ENCODE results near the gene PSENEN. TPM values are rescaled to one million over a fixed set of nuclear protein-coding genes. Genes with fewer than 3 reads are reported as not detected.

The PSENEN gene
- total and polyA plus RNA-seq, 9 of the 15 experiments (the other 6 are each of a cell fraction or from before 2014, with no cell fraction given), result 34.5 to 299 (median 61.1) TPM

DNA sequence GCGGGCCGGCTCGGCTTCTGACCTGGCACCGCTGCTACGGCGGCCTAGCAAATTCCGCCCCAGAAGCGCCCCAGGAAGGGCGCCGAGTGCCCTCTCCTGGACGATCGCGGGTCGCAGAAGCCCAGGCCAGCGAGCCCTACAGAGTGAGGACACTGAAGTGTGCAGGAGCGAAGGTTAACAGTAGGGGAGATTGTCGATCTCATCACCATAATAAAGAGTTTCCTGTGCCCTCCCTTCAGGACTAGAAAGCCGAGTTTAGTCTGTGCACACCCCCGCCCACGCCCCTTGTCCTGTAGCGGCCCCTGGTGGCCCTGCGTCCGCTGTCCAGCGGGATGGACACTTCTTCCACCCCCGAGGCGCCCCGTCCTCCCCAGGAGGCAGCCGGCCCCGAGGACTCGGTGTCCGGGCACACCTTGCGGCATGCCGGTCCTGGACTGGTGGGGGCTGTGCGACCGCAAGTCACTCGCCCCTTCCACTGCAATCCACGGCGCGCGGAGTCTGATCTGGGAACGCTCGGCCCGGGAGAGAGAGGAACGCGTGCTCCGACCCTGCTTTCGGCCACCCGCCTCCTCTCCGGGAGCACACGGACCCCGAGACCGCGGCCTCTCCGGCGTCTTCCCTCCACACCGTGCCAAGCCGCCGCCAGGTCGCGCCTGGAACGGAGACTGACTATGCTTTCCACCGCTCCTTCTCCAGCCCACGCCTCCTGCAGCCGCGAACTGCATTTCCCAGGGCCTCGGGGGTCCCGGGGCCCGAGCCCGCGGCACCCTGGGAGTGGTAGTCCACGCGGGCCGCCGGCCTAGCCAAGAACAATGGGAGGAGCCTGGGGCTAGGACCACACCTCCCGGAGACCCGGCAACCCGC, 28.4 kb upstream of the PSENEN start (continued):
- TF ChIP-seq, protein P1, sequence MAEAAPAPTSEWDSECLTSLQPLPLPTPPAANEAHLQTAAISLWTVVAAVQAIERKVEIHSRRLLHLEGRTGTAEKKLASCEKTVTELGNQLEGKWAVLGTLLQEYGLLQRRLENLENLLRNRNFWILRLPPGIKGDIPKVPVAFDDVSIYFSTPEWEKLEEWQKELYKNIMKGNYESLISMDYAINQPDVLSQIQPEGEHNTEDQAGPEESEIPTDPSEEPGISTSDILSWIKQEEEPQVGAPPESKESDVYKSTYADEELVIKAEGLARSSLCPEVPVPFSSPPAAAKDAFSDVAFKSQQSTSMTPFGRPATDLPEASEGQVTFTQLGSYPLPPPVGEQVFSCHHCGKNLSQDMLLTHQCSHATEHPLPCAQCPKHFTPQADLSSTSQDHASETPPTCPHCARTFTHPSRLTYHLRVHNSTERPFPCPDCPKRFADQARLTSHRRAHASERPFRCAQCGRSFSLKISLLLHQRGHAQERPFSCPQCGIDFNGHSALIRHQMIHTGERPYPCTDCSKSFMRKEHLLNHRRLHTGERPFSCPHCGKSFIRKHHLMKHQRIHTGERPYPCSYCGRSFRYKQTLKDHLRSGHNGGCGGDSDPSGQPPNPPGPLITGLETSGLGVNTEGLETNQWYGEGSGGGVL (CRISPR knock-in tag; IDR thresholded peaks at IDR 0.05), result no peak
- TF ChIP-seq HNRNPLL (IDR thresholded peaks at IDR 0.05; ENCODE audit: low read depth, low read length, poor library complexity, severe bottlenecking) (peak; percentile 24), ZNF408 (CRISPR knock-in tag; IDR thresholded peaks at IDR 0.05; ENCODE audit: low read depth) (no peak), ZNF75A (CRISPR knock-in tag; IDR thresholded peaks at IDR 0.05) (no peak), CHCHD3 (CRISPR knock-in tag; IDR thresholded peaks at IDR 0.05) (no peak), SNIP1 (IDR thresholded peaks at IDR 0.05; ENCODE audit: low read depth) (no peak), ETV1 (tag; conservative IDR thresholded peaks at IDR 0.05; ENCODE audit: low read depth) (peak; percentile 60), ETV6 (IDR thresholded peaks at IDR 0.05; ENCODE audit: borderline replicate concordance in 1 of 2, low read depth in 2 of 2, low read length in 1 of 2) (no peak), ETV6 (CRISPR knock-in tag; IDR thresholded peaks at IDR 0.05; ENCODE audit: borderline replicate concordance) (no peak)
- TF ChIP-seq, protein P2, sequence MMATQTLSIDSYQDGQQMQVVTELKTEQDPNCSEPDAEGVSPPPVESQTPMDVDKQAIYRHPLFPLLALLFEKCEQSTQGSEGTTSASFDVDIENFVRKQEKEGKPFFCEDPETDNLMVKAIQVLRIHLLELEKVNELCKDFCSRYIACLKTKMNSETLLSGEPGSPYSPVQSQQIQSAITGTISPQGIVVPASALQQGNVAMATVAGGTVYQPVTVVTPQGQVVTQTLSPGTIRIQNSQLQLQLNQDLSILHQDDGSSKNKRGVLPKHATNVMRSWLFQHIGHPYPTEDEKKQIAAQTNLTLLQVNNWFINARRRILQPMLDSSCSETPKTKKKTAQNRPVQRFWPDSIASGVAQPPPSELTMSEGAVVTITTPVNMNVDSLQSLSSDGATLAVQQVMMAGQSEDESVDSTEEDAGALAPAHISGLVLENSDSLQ (IDR thresholded peaks at IDR 0.05), result peak; percentile 56
- TF ChIP-seq, protein P3, sequence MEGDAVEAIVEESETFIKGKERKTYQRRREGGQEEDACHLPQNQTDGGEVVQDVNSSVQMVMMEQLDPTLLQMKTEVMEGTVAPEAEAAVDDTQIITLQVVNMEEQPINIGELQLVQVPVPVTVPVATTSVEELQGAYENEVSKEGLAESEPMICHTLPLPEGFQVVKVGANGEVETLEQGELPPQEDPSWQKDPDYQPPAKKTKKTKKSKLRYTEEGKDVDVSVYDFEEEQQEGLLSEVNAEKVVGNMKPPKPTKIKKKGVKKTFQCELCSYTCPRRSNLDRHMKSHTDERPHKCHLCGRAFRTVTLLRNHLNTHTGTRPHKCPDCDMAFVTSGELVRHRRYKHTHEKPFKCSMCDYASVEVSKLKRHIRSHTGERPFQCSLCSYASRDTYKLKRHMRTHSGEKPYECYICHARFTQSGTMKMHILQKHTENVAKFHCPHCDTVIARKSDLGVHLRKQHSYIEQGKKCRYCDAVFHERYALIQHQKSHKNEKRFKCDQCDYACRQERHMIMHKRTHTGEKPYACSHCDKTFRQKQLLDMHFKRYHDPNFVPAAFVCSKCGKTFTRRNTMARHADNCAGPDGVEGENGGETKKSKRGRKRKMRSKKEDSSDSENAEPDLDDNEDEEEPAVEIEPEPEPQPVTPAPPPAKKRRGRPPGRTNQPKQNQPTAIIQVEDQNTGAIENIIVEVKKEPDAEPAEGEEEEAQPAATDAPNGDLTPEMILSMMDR (IDR thresholded peaks at IDR 0.05 in 2 of 3, conservative IDR thresholded peaks at IDR 0.05 in 1 of 3; ENCODE audit: insufficient read depth in 2 of 3, low read depth in 1 of 3, low read length in 3 of 3), result peak; percentile 88 to 96 (median 95)
- TF ChIP-seq, protein P4, sequence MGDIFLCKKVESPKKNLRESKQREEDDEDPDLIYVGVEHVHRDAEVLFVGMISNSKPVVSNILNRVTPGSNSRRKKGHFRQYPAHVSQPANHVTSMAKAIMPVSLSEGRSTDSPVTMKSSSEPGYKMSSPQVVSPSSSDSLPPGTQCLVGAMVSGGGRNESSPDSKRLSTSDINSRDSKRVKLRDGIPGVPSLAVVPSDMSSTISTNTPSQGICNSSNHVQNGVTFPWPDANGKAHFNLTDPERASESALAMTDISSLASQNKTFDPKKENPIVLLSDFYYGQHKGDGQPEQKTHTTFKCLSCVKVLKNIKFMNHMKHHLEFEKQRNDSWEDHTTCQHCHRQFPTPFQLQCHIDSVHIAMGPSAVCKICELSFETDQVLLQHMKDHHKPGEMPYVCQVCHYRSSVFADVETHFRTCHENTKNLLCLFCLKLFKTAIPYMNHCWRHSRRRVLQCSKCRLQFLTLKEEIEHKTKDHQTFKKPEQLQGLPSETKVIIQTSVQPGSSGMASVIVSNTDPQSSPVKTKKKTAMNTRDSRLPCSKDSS (IDR thresholded peaks at IDR 0.05; ENCODE audit: low read depth, partially characterized antibody), result no peak
- TF ChIP-seq, protein P5, sequence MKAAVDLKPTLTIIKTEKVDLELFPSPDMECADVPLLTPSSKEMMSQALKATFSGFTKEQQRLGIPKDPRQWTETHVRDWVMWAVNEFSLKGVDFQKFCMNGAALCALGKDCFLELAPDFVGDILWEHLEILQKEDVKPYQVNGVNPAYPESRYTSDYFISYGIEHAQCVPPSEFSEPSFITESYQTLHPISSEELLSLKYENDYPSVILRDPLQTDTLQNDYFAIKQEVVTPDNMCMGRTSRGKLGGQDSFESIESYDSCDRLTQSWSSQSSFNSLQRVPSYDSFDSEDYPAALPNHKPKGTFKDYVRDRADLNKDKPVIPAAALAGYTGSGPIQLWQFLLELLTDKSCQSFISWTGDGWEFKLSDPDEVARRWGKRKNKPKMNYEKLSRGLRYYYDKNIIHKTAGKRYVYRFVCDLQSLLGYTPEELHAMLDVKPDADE (conservative IDR thresholded peaks at IDR 0.05; ENCODE audit: control insufficient read depth, low read depth, low read length), result peak; percentile 99
- TF ChIP-seq, protein P6, sequence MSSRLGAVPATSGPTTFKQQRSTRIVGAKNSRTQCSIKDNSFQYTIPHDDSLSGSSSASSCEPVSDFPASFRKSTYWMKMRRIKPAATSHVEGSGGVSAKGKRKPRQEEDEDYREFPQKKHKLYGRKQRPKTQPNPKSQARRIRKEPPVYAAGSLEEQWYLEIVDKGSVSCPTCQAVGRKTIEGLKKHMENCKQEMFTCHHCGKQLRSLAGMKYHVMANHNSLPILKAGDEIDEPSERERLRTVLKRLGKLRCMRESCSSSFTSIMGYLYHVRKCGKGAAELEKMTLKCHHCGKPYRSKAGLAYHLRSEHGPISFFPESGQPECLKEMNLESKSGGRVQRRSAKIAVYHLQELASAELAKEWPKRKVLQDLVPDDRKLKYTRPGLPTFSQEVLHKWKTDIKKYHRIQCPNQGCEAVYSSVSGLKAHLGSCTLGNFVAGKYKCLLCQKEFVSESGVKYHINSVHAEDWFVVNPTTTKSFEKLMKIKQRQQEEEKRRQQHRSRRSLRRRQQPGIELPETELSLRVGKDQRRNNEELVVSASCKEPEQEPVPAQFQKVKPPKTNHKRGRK (tag; IDR thresholded peaks at IDR 0.05), result no peak
- TF ChIP-seq, protein P7, sequence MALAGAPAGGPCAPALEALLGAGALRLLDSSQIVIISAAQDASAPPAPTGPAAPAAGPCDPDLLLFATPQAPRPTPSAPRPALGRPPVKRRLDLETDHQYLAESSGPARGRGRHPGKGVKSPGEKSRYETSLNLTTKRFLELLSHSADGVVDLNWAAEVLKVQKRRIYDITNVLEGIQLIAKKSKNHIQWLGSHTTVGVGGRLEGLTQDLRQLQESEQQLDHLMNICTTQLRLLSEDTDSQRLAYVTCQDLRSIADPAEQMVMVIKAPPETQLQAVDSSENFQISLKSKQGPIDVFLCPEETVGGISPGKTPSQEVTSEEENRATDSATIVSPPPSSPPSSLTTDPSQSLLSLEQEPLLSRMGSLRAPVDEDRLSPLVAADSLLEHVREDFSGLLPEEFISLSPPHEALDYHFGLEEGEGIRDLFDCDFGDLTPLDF (CRISPR knock-in tag; IDR thresholded peaks at IDR 0.05), result no peak
